Occipital lobe (tissue), 3 donors: ENCODE data around the gene ING3. TPM values are rescaled to one million over a fixed set of nuclear protein-coding genes. Genes with fewer than 3 reads are reported as not detected.

Experiments
- DNase-seq: peaks from one replicate; lab custom pipeline; 2025; lab: John Stamatoyannopoulos, UW
- small RNA-seq: library from RNA; depleted of rRNA; stranded (forward); fragments of <200 nt; gene quantifications from one replicate; pipeline ENCODE3, GENCODE V24; 2014
- total RNA-seq: library from RNA; depleted of rRNA; stranded (reverse); fragments of >200 nt; gene quantifications from one replicate; pipeline ENCODE4 v1.2.3, GENCODE V29; 2014

Gene ING3
- total RNA-seq, 1 donor from 2014 or later: 32.4 TPM

DNA sequence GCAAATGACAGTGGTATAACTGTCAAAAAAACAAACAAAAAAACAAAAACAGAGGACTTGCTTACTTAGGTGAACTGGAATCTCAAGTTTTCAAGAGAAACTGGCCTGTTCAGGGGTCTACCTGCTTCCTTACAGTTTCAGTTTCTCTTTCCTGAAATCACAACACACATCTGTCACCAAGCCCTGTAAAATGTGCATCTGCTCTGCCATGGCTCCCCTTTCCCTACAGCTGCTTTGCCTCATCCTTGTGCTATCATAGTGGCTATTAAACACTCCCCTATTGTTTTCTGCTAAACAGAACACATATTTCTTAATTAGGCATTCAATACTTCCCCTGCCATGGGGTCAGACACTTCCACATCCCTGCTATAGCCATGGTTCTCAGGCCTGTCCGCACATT is 75.6 kb downstream of the ING3 start:
- no peak for DNase-seq

DNA sequence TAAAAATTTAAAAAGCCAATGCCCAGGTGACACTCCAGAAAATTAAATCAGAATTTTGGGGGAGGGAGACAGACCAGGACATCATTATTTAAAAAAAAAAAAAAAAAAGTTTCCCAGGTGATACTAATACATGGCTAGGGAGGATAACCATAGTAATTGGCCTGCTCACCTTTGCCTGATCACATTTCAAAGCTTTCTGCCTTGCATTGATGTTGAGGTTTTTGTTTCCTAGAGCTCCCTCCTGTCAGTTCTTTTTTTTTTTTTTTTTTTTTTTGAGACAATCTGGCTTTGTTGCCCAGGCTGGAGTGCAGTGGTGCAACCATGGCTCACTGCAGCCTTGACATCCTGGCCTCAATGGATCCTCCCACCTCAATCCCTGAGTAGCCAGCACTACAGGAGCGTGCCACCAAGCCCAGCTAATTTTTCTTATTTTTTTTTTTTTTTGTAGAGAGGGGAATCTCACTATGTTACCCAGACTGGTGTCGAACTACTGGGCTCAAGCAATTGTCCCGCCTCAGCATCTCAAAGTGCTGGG is 76.1 kb downstream of the ING3 start:
- no peak for DNase-seq

Small RNA genes lying within 50 kb of the gene (small RNA-seq; reads per million reads assigned to genes)
- not detected for gene RNA5SP240

Other genes with a start within 250 kb of the ING3 start
- 7.2 TPM for gene TSPAN12, start 92.6 kb upstream of the ING3 start, total RNA-seq
- gene CPED1, start 37.9 kb downstream of the ING3 start, total RNA-seq: 3.9 TPM